Fibroblast of lung (primary cell): ENCODE data around the gene LUZP2. TPM values are rescaled to one million over a fixed set of nuclear protein-coding genes. Genes with fewer than 3 reads are reported as not detected.

Source experiments
- DNase-seq, 2 donors: peaks; one replicate each; pipeline versions ENCODE4 v3.0.0 to v3.0.0-alpha.2; 2010; ENCODE audit warnings: low read depth in 2 of 2
- H2AFZ ChIP-seq: 2 replicates; pipeline ENCODE4 v1.5.1; 2012; ENCODE audit warnings: low read length, control low read depth, inconsistent platforms
- H3K27ac ChIP-seq: 2 replicates; pipeline ENCODE4 v1.5.1; 2011; ENCODE audit warnings: low read length, control low read depth; ENCODE audit not compliant: insufficient read depth
- H3K27me3 ChIP-seq: 2 replicates; pipeline ENCODE4 v1.5.1; 2011; ENCODE audit warnings: mild to moderate bottlenecking, low read length; ENCODE audit not compliant: control insufficient read depth, insufficient read depth
- H3K36me3 ChIP-seq: 2 replicates; pipeline ENCODE4 v1.5.1; 2011; ENCODE audit warnings: low read length; ENCODE audit not compliant: control insufficient read depth, insufficient read depth
- H3K4me1 ChIP-seq: 2 replicates; pipeline ENCODE4 v1.5.1; 2011; ENCODE audit warnings: low read length; ENCODE audit not compliant: control insufficient read depth, insufficient read depth; ENCODE audit errors: extremely low read depth
- H3K4me2 ChIP-seq: 2 replicates; pipeline ENCODE4 v1.5.1; 2011; ENCODE audit warnings: low read length, control low read depth; ENCODE audit not compliant: insufficient read depth; ENCODE audit errors: extremely low read depth
- H3K4me3 ChIP-seq, 4 experiments: fragments of 200-600 bp in 1 of 4; sonication (generic) in 1 of 4; replicated peaks in 1 of 4; 2 replicates each; pipeline ENCODE4 v1.5.1; 2011 to 2016; ENCODE audit warnings: low read length in 4 of 4, low read depth in 3 of 4, mild to moderate bottlenecking in 3 of 4, control low read depth in 2 of 4, inconsistent platforms in 1 of 4, mixed read lengths in 1 of 4; ENCODE audit not compliant: insufficient read depth in 1 of 4; ENCODE audit errors: control extremely low read depth in 1 of 4
- H3K79me2 ChIP-seq: 2 replicates; pipeline ENCODE4 v1.5.1; 2012; ENCODE audit warnings: mild to moderate bottlenecking, low read length, inconsistent platforms; ENCODE audit not compliant: control insufficient read depth, insufficient read depth
- H3K9ac ChIP-seq: 2 replicates; pipeline ENCODE4 v1.5.1; 2011; ENCODE audit warnings: mild to moderate bottlenecking, low read length, control low read depth; ENCODE audit not compliant: insufficient read depth
- H3K9me3 ChIP-seq: 2 replicates; pipeline ENCODE4 v1.5.1; 2012; ENCODE audit warnings: low read depth, low read length; ENCODE audit not compliant: control insufficient read depth, insufficient read depth
- H4K20me1 ChIP-seq: 2 replicates; pipeline ENCODE4 v1.5.1; 2011; ENCODE audit warnings: low read length; ENCODE audit not compliant: control insufficient read depth, insufficient read depth; ENCODE audit errors: extremely low read depth
- EZH2 ChIP-seq: IDR thresholded peaks from 2 replicates; pipeline ENCODE4 v1.5.1; 2012; ENCODE audit warnings: low read length, control low read depth, mild to moderate bottlenecking; ENCODE audit errors: missing control alignments
- polyA plus RNA-seq, 2 donors: library from polyadenylated mRNA; depleted of rRNA in 1 of 2; stranded (reverse) in 1 of 2; unstranded in 1 of 2; fragments of >200 nt; gene quantifications; 2 replicates each; pipeline ENCODE4 v1.2.1, GENCODE V29; 2011 to 2012; ENCODE audit warnings: missing spikeins in 1 of 2
- total RNA-seq: library from RNA; depleted of rRNA; stranded (reverse); fragments of >200 nt; gene quantifications from 2 replicates; pipeline ENCODE4 v1.2.1, GENCODE V29; 2014
- TF ChIP-seq, protein P1 (sequence below), 2 donors: IDR thresholded peaks in 1 of 2; conservative IDR thresholded peaks in 1 of 2; 1 replicate in 1 of 2; 2 replicates in 1 of 2; pipeline ENCODE4 v1.5.1; 2011 to 2012; ENCODE audit warnings: low read length in 2 of 2, control low read depth in 1 of 2, inconsistent platforms in 1 of 2, low read depth in 1 of 2, mild to moderate bottlenecking in 1 of 2

Gene LUZP2
- total and polyA plus RNA-seq, 2 donors (not counting 1 experiment from before 2014, with no cell fraction given) = 0.03 to 0.50 TPM

DNA sequence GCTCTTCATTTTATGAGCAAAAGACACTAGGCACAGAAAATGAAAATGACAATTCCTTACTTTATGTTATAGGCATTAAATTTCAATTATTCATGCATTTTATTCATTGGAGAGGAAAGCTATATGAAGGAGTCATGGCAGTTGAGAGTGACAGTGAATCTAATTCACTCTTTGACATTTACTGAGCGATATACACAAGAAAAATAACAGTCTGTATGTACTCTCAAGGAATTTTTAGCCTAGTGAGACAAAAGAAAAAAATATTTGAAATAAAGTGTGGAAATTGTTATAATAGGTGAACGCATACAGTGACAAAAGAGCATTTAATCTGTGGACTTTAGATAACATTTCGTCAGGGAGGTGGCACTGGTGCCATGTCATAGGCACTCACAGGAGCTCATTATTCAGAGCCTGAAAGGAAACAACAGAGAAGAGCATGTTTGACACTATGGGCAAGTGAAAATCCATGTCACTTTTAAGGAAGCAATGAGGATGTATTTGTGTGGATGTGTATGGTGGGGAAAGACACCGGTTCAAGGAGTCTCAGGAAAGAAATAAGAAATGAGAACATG is 323.1 kb downstream of the LUZP2 start:
- Histone ChIP-seq H3K27me3 (no peaks in the 10 kb centered on the region), H3K9me3 (no peaks in the 10 kb centered on the region), H3K36me3 (no peaks in the 10 kb centered on the region), H3K79me2 (no peaks in the 10 kb centered on the region), H3K4me3 (no peak overlapping the region), H4K20me1 (no peaks in the 10 kb centered on the region), H2AFZ (no peak overlapping the region), H3K4me2 (no peak overlapping the region), H3K4me1 (no peaks in the 10 kb centered on the region), H3K9ac (no peak overlapping the region), H3K27ac (no peak overlapping the region)
- no peak for DNase-seq
- TF ChIP-seq, protein P1, sequence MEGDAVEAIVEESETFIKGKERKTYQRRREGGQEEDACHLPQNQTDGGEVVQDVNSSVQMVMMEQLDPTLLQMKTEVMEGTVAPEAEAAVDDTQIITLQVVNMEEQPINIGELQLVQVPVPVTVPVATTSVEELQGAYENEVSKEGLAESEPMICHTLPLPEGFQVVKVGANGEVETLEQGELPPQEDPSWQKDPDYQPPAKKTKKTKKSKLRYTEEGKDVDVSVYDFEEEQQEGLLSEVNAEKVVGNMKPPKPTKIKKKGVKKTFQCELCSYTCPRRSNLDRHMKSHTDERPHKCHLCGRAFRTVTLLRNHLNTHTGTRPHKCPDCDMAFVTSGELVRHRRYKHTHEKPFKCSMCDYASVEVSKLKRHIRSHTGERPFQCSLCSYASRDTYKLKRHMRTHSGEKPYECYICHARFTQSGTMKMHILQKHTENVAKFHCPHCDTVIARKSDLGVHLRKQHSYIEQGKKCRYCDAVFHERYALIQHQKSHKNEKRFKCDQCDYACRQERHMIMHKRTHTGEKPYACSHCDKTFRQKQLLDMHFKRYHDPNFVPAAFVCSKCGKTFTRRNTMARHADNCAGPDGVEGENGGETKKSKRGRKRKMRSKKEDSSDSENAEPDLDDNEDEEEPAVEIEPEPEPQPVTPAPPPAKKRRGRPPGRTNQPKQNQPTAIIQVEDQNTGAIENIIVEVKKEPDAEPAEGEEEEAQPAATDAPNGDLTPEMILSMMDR (conservative IDR thresholded peaks at IDR 0.05 in 1 of 2, IDR thresholded peaks at IDR 0.05 in 1 of 2; ENCODE audit: low read depth in 1 of 2, low read length in 2 of 2) = no peak
- no peak for TF ChIP-seq EZH2

DNA sequence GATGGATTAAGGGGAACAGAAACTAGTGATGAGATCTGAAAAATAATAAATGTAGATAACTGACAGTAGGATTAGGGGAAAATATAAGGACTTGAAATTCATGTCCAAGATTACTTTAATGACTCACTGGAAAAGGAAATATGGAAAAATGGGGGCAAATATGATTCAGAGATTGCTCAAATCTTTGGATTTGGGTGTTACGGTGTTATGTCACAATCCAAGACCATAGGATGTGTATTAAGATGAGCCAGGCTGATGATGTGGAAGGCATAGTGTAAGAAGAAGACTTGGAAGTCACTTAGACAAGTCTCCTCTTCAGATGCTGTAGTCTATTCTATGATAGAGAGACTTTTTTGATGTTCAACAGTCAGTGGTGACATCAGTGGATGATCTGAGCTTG is 323.7 kb downstream of the LUZP2 start:
- DNase-seq = peak in 1 of 2 donors; percentile 58
- Histone ChIP-seq H3K36me3 (no peaks in the 10 kb centered on the region), H3K4me2 (no peak overlapping the region), H3K27ac (no peak overlapping the region), H3K4me1 (no peaks in the 10 kb centered on the region), H3K79me2 (no peaks in the 10 kb centered on the region), H4K20me1 (no peaks in the 10 kb centered on the region), H3K27me3 (no peaks in the 10 kb centered on the region), H2AFZ (no peak overlapping the region), H3K4me3 (no peak overlapping the region), H3K9ac (no peak overlapping the region), H3K9me3 (no peaks in the 10 kb centered on the region)
- TF ChIP-seq, protein P1 (conservative IDR thresholded peaks at IDR 0.05 in 1 of 2, IDR thresholded peaks at IDR 0.05 in 1 of 2; ENCODE audit: low read depth in 1 of 2, low read length in 2 of 2) = no peak
- TF ChIP-seq EZH2 = no peak

DNA sequence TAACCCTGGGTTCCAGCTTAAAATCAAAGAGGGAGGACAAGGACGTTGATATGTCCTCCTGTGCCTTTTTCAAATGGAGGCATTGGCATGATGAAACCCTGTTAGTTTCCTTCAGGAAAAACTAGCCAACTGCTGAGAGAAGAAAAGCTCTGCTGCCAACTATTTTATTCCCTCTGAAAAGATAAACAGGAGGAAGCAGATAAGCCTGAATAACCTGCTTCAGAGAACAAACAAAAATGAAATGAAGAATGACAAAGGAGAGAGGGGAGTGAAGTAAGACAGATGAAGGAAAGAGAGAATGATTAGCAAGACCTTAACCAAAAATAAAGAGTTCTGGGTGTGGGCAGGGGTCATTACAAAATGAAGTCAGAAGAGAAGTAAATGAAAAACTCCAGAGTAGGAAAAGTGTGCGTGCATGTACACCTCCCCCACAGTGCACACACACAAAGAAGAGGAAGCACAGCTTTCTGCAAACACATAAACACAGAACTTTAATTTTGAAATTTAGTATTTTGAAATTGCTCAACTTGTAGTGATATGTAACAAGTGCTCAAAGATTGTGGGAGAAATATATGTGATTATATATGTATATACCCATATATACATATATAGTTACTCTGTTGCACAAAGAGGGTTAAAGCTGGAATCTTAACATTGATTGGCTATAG is 332.2 kb downstream of the LUZP2 start:
- Histone ChIP-seq H4K20me1 (no peaks in the 10 kb centered on the region), H3K27ac (no peak overlapping the region), H3K27me3 (no peaks in the 10 kb centered on the region), H3K79me2 (no peaks in the 10 kb centered on the region), H3K4me2 (no peak overlapping the region), H3K9me3 (no peaks in the 10 kb centered on the region), H3K36me3 (no peaks in the 10 kb centered on the region), H3K4me1 (no peaks in the 10 kb centered on the region), H3K9ac (no peak overlapping the region), H2AFZ (no peak overlapping the region), H3K4me3 (no peak overlapping the region)
- no peak for DNase-seq
- TF ChIP-seq, protein P1 (conservative IDR thresholded peaks at IDR 0.05 in 1 of 2, IDR thresholded peaks at IDR 0.05 in 1 of 2; ENCODE audit: low read depth in 1 of 2, low read length in 2 of 2) = no peak
- TF ChIP-seq EZH2 = no peak
